Tibial nerve (tissue), 3 donors: ENCODE measurements around the gene RPS3A.

Experiments used
- POLR2A ChIP-seq, 2 donors: fragments of 450-650 bp; IDR thresholded peaks; one replicate each; pipeline ENCODE4 v1.6.1; 2017; ENCODE audit warnings: antibody characterized with exemption in 2 of 2, mild to moderate bottlenecking in 2 of 2, moderate library complexity in 2 of 2
- TF ChIP-seq, protein P1 (sequence below), 5 experiments: fragments of 200-600 bp in 3 of 5; fragments of 450-650 bp in 2 of 5; sonication (generic) in 3 of 5; IDR thresholded peaks; one replicate each; pipeline ENCODE4 v1.5.1; 2016 to 2019; ENCODE audit warnings: antibody characterized with exemption in 5 of 5, mild to moderate bottlenecking in 3 of 5, moderate library complexity in 2 of 5

DNA sequence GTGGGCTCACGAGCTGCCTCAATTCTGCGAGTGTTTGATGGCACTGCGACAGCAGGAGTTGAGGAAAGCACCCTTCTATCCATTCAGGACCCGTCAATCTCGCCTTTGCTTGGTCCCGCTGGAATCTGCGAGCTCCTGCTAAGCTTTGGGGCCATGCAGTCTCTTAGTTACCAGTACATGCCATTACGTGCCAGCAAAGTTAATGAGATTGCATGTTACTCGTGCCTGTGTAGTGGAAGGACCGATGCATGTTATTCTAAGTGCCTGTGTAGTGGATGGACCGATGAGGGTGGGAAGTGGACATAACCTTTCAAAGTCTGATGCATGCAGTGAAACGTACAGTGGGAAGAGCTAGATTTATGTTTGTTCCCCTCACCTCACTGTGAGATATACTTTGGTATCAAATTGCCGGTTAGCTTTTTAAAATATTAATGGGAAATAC, 569 bp downstream of the RPS3A start:
- TF ChIP-seq, protein P1, sequence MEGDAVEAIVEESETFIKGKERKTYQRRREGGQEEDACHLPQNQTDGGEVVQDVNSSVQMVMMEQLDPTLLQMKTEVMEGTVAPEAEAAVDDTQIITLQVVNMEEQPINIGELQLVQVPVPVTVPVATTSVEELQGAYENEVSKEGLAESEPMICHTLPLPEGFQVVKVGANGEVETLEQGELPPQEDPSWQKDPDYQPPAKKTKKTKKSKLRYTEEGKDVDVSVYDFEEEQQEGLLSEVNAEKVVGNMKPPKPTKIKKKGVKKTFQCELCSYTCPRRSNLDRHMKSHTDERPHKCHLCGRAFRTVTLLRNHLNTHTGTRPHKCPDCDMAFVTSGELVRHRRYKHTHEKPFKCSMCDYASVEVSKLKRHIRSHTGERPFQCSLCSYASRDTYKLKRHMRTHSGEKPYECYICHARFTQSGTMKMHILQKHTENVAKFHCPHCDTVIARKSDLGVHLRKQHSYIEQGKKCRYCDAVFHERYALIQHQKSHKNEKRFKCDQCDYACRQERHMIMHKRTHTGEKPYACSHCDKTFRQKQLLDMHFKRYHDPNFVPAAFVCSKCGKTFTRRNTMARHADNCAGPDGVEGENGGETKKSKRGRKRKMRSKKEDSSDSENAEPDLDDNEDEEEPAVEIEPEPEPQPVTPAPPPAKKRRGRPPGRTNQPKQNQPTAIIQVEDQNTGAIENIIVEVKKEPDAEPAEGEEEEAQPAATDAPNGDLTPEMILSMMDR (IDR thresholded peaks at IDR 0.05): no peak
- no peak for TF ChIP-seq POLR2A (IDR thresholded peaks at IDR 0.05)
